Activated naive CD8-positive, alpha-beta T cell (primary cell): ENCODE measurements around the gene GAK.

ENCODE experiments used
- H3K27ac Mint-ChIP-seq: one replicate; pipeline ENCODE4 v1.8.0; 2021; ENCODE audit warnings: mixed read lengths
- H3K27me3 Mint-ChIP-seq: one replicate; pipeline ENCODE4 v1.8.0; 2021; ENCODE audit warnings: mixed read lengths
- H3K36me3 Mint-ChIP-seq: one replicate; pipeline ENCODE4 v1.8.0; 2021; ENCODE audit warnings: mixed read lengths
- H3K4me1 Mint-ChIP-seq: one replicate; pipeline ENCODE4 v1.8.0; 2021; ENCODE audit warnings: low read depth, mixed read lengths
- H3K4me3 Mint-ChIP-seq: one replicate; pipeline ENCODE4 v1.8.0; 2021; ENCODE audit warnings: mild to moderate bottlenecking, mixed read lengths
- H3K9me3 Mint-ChIP-seq: one replicate; pipeline ENCODE4 v1.8.0; 2021; ENCODE audit warnings: low read depth, mixed read lengths

The GAK gene

DNA sequence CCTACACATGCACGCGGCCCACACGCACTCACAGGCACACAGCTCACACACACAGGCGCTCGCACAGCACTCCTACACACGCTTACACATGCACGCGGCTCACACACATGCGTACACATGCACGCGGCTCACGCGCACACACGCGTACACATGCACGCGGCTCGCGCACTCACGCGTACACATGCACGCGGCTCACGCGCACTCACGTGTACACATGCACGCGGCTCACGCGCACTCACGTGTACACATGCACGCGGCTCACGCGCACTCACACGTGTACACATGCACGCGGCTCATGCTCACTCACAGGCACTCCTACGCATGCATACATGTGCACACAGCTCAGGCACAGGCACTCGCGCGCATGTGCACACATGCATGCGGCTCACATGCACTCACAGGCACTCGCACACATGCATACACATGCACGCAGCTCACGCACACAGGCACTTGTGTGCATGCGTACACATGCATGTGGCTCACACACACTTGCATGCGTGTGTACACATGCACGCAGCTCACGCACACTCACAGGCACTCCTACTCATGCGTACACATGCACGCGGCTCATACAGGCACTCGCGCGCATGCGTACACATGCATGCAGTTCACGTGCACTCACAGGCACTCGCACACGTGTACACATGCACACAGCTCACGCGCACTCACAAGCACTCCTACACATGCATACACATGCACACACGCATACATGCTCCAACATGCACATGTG lies 44.9 kb downstream of the GAK start:
- peaks cover 5% of the 10 kb centered on the region for H3K36me3 Mint-ChIP-seq
- no peak overlapping the region for H3K27ac Mint-ChIP-seq
- no peaks in the 10 kb centered on the region for H3K4me1 Mint-ChIP-seq
- H3K4me3 Mint-ChIP-seq: no peak overlapping the region
- H3K27me3 Mint-ChIP-seq: no peaks in the 10 kb centered on the region
- no peaks in the 10 kb centered on the region for H3K9me3 Mint-ChIP-seq

DNA sequence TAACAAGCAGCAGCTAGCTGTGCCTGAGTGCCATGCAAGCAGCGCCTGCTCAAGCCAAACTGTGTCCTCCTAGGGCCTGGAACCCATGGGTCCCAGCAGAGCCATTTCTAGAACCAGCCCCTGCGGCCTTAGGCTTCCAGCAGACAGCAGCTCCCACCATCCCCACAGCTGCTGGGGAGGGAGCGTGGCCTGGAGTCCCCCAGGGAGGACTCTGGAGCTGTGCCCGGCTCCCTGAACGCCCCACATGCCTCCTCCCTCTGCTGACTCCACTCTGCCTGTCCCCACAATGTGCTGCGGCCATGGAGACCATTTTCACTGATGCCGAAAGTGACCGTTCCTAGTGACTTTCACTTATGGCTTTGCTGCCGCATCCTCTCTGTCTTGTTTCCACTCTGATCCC lies 45.9 kb downstream of the GAK start:
- no peak overlapping the region for H3K27ac Mint-ChIP-seq

DNA sequence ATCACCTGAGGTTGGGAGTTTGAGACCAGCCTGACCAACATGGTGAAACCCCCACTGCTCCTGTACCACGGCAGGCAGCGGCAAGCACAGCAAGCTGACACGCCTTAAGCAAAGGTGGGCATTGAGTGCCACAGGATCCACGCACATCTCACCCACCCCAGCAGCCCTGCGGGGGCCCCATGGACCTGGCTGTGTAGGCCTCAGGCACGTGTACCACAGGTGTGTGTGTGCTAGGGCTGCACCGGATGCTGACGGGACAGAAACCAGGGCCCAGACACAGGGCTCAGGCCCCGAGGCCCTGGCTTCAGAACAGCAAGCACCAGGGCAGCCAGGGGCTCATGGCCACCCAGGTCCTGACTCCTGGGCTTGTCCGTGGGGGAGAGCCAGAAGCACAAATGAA lies 46.8 kb downstream of the GAK start:
- Mint-ChIP-seq H3K9me3 (no peaks in the 10 kb centered on the region), H3K27ac (no peak overlapping the region), H3K27me3 (no peaks in the 10 kb centered on the region), H3K4me1 (peaks cover 3% of the 10 kb centered on the region), H3K36me3 (peaks cover 5% of the 10 kb centered on the region), H3K4me3 (no peak overlapping the region)

More for the DNA sequence above, 45.9 kb downstream of the GAK start:
- Mint-ChIP-seq H3K4me3 (no peak overlapping the region), H3K27me3 (no peaks in the 10 kb centered on the region), H3K4me1 (no peaks in the 10 kb centered on the region), H3K9me3 (no peaks in the 10 kb centered on the region), H3K36me3 (peaks cover 5% of the 10 kb centered on the region)

DNA sequence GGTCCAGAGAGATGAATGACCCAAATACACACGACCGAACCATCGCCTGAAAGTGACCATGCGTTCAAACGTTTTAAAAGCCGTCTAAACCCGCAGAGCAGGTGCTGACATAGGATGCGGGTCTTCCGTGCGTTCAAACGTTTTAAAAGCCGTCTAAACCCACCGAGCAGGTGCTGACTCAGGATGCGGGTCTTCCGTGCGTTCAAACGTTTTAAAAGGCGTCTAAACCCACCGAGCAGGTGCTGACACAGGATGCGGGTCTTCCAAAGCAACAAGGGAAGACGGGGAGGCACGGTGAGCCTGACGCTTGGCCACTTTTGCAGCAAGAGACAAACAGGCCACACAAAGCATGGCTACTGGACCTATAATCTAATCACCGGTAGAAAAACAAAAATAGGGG lies 47.2 kb downstream of the GAK start:
- Mint-ChIP-seq H3K27ac (no peak overlapping the region), H3K27me3 (no peaks in the 10 kb centered on the region)

DNA sequence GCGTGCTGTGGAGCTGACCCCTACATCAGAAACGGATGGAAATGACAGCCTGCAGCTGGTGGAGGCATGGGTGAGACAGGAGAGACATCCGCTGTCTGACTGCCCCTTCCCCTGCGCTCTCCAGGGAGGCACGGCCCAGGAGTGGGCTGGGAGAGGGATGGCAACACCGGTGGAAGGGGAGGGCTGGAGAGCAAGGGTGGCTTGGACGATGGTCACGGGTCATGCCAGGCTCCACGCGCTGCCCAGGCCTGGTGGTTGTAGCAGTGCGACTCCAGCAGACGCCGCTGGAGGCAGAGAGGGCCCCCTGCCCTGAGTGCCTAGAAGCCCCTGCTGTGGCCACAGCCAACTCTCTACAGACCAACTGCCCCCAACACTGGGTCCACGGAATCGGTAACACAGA lies 47.9 kb downstream of the GAK start:
- no peaks in the 10 kb centered on the region for H3K9me3 Mint-ChIP-seq
- peaks cover 10% of the 10 kb centered on the region for H3K36me3 Mint-ChIP-seq
- peaks cover 13% of the 10 kb centered on the region for H3K4me1 Mint-ChIP-seq
- H3K27ac Mint-ChIP-seq: no peak overlapping the region
- H3K27me3 Mint-ChIP-seq: no peaks in the 10 kb centered on the region
- H3K4me3 Mint-ChIP-seq: no peak overlapping the region

More for the DNA sequence above, 47.2 kb downstream of the GAK start:
- H3K36me3 Mint-ChIP-seq: peaks cover 5% of the 10 kb centered on the region
- H3K4me1 Mint-ChIP-seq: peaks cover 7% of the 10 kb centered on the region
- H3K9me3 Mint-ChIP-seq: no peaks in the 10 kb centered on the region
- H3K4me3 Mint-ChIP-seq: no peak overlapping the region

DNA sequence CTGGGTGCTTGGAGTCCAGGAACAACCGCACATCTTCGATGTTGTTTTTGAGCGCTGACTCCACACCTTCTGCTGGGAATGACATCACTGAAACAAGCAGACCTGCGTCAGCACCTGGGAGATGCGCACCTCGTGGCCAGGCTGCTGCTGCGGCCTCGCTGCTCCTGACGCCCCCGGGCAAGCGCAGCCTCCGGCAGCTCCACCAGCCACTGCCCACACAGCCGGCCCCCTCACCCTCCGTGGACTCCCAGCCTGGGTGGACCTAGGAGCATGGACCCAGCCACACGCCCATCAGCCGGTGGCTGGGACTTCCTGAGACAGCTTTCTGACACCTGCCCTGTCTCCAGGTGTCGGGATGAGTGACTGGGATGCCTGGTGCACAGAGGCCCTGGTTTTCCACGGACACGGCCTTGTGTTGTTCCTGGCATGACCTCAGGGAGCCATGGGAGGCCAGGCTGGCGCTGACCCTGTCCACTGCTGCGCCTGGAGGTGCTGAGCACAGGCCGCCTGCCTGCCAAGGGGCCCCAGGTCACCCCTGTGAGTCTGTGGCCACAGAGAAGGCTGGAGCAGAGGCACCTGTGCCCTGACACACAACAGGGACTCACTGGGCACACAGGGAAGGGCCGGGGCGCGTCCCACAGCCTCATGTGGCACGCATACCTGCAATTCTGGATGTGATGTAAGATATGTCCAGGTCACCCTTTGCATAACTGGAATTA lies 48.6 kb downstream of the GAK start:
- Mint-ChIP-seq H3K4me1 (peaks cover 21% of the 10 kb centered on the region), H3K4me3 (no peak overlapping the region), H3K9me3 (no peaks in the 10 kb centered on the region), H3K36me3 (peaks cover 12% of the 10 kb centered on the region), H3K27me3 (no peaks in the 10 kb centered on the region), H3K27ac (no peak overlapping the region)

DNA sequence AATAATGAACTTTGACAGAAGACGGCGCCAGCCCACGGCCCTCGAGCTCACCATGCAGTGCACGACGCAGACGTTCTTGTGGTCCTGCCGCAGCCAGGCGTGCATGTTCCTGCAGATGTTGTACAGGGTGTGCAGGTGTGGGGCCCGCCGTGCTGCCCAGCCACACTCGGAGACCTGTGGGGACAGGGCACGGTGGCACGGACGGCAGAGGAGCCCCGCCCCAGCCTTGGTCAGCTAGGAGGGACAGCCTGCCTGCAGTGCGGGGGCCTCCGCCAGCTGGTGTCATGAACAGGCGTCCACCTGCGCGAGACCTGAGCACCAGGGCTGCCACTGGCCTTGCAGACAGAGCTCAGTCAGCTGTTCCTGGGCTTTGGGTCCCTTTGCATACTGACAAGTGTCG lies 49.5 kb downstream of the GAK start:
- Mint-ChIP-seq H3K9me3 (no peaks in the 10 kb centered on the region), H3K27ac (no peak overlapping the region), H3K27me3 (no peaks in the 10 kb centered on the region), H3K4me3 (no peak overlapping the region), H3K36me3 (peaks cover 12% of the 10 kb centered on the region), H3K4me1 (peaks cover 28% of the 10 kb centered on the region)

DNA sequence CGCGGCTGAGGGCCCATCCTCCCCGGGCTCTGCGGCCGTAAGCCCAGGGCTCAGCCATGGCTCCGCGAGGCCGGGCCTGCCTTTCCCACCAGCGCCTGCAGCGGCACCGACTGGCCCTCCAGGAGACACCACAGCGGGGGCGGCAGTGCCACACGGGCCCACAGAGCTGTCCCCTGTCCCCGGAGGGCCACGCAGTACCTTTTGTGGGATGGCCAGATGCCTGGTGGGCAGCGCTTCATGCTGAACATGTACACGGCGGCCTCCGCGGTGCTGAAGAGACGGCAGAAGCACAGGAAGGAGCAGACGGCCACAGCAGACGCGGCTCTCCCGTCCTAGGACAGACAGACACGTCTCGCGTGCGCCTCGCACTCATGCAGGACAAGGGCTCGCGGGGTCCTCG lies 50.4 kb downstream of the GAK start:
- H3K4me1 Mint-ChIP-seq: peaks cover 31% of the 10 kb centered on the region
- H3K36me3 Mint-ChIP-seq: peaks cover 10% of the 10 kb centered on the region
- no peak overlapping the region for H3K27ac Mint-ChIP-seq
- H3K4me3 Mint-ChIP-seq: no peak overlapping the region
- H3K9me3 Mint-ChIP-seq: no peaks in the 10 kb centered on the region
- H3K27me3 Mint-ChIP-seq: no peaks in the 10 kb centered on the region

DNA sequence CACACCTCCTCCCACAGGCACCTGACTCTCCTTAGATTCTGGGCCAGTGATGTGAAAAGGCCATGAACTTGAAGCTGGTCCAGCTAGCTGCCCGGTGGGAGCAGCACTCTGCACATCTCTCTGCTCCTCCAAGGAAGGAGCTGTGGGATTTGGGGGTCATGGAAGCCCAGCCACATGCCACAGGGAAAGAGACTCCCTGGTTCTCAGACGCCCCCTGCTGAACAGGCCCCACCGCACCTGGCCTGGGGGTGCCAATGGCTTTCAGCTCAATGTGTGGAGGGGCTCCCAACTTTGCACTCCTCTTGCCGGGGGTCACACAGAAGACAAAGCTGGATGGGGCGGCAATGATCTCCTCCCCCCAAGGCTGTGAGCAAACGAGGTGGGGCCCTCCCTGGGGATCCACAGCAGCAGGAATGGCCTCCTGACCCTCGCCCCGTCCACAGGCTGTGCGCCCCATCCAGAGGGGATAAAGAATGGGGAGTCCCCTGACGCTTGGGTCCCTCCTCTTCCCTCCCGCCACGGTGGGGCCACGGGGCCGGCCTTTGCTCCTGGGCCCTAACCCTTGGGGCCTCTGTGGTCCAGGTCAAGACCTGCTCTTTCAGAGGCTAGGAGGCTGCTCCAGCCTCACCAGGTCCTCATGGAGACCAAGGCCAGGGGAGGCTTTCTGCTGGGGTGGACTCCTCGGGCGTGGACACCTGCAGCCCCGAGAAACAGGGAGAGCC lies 51.3 kb downstream of the GAK start:
- Mint-ChIP-seq H3K4me3 (no peak overlapping the region), H3K27ac (peak overlapping the region; percentile 98), H3K27me3 (no peaks in the 10 kb centered on the region)

DNA sequence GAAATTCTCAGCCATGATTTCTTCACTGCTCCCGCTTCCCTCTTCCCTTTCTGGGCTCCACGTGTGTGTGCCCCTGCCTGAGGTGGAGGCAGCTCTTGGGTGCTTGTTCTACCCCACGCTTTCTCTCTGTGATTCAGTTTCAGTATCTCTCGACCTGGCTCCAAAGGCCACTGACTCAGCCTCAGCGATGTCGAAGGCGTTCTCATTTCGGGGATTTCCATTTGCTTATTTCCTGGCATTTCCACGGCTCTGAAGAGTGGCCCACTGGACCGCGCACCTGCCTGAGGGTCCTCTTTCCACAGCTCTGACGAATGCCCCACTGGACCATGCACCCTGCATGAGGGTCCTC lies 52.4 kb downstream of the GAK start:
- Mint-ChIP-seq H3K4me3 (peak overlapping the region; percentile 87), H3K4me1 (peaks cover 31% of the 10 kb centered on the region), H3K27ac (peak overlapping the region; percentile 98), H3K27me3 (no peaks in the 10 kb centered on the region), H3K36me3 (peaks cover 10% of the 10 kb centered on the region), H3K9me3 (no peaks in the 10 kb centered on the region)

More for the DNA sequence above, 51.3 kb downstream of the GAK start:
- Mint-ChIP-seq H3K9me3 (no peaks in the 10 kb centered on the region), H3K4me1 (peaks cover 31% of the 10 kb centered on the region), H3K36me3 (peaks cover 10% of the 10 kb centered on the region)

DNA sequence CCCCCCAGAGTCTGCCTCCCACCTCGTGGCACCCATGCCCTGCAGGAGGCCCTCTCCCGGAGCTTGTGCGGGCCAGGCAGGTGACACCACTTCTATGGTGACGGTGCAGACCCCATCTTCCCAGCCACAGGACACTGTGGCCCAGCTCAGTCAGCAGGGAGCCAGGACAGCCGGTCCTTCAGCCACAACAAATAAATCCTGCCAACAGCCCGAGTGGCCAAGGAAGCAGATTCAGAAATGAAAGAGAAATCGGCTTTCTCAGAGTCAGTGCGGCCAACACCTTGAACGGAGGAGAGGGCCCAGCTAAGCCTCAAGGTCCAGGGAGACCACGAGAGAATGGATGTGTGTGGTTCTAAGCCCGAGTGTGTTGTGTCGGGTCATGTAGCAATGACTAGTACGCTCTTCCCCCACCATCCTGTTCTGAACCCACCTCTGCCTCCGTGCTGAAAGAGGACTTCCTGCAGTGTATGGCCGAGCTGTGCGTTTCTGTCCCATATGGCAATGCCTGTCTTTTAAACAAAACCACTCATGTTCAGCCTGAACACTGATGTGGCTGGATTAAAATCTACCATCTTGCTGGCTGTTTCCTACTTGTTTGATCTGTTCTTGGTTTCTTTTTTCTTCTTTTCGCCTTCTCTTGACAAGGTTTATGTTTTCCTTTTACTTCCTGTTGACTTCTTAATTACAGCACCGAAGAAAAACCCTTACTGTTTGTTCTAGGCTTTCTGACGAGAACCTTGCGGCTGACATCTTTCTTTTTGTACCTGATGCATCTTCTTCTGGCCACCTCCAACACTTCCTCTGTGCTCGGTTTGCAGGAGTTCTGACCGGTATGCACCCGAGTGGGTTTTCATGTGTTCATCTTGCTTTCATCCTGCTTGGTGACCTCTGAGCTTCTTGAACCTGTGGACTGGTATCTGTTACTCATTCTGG lies 53.1 kb downstream of the GAK start:
- Mint-ChIP-seq H3K4me3 (peak overlapping the region; percentile 87), H3K27ac (peak overlapping the region; percentile 98), H3K4me1 (peaks cover 31% of the 10 kb centered on the region), H3K36me3 (peaks cover 14% of the 10 kb centered on the region), H3K9me3 (no peaks in the 10 kb centered on the region), H3K27me3 (no peaks in the 10 kb centered on the region)

DNA sequence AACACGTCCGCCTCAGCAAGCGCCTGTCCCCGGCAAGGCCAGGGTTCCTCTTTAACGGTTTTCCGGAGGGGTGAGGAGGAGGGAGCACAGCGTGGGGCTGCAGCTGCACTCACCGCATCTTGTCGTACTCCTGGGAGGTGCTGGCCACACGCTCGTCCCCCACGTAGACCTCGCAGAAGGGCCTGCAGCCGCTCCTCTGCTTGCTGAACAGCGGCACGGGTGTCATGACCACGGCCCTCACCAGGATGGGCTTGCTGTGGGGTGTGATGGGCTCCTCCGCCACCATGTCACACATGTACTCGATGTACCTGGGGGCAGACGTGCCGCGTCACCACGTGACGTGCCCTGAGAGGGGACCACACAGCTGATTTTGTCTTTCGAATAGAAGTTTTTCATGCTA lies 54.6 kb downstream of the GAK start:
- Mint-ChIP-seq H3K27ac (no peak overlapping the region), H3K4me3 (no peak overlapping the region), H3K9me3 (no peaks in the 10 kb centered on the region), H3K4me1 (peaks cover 31% of the 10 kb centered on the region), H3K27me3 (no peaks in the 10 kb centered on the region), H3K36me3 (peaks cover 15% of the 10 kb centered on the region)

DNA sequence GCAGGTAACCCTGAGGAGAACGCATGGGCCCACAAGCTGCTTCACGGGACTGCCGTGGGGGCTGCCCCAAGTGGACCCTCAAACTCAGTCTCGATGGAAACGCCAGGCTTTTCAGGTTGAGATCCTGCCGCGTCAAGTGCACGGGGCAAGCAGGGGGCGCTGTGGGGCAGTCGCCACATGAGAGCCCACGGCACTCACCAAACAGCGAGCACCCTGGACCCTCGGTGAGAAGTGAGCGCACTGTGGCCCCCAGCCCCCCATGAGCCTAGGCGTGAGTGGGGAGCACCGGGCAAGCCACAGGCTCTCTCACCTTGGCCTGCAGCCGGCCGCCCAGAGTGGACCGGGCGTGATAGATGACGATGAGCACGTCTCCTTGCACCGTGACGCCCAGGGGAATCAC lies 55.3 kb downstream of the GAK start:
- no peaks in the 10 kb centered on the region for H3K9me3 Mint-ChIP-seq
- peaks cover 15% of the 10 kb centered on the region for H3K36me3 Mint-ChIP-seq
- H3K27ac Mint-ChIP-seq: no peak overlapping the region
- no peak overlapping the region for H3K4me3 Mint-ChIP-seq
- no peaks in the 10 kb centered on the region for H3K27me3 Mint-ChIP-seq
- H3K4me1 Mint-ChIP-seq: peaks cover 31% of the 10 kb centered on the region

DNA sequence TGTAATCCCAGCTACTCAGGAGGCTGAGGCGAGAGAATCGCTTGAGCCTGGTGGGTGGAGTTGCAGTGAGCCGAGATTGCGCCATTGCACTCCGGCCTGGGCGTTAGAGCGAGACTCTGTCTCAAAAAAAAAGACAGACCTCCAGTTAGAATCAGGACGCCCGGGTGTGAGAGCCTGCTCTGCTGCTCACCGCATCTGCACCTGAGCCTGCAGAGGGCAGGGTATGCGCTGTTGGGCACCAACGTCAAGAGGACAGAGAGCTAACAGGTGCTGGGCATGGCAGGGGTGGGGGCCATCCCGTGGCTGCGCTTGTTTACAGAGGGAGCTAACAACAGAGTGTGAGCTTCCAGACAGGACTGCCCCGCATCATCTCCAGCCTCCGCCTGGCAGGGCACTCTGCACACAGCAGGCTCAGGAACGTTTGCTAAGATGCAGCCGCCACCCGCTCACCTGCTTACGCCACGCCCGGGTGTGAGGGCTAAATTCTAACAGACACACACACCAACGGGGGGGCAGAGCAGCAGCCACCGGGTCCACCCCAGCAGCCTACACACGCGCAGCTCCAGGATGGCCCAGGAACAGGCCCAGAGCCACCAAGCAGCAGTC lies 56.2 kb downstream of the GAK start:
- Mint-ChIP-seq H3K27ac (no peak overlapping the region), H3K4me3 (no peak overlapping the region), H3K9me3 (no peaks in the 10 kb centered on the region), H3K4me1 (peaks cover 31% of the 10 kb centered on the region), H3K27me3 (no peaks in the 10 kb centered on the region), H3K36me3 (peaks cover 15% of the 10 kb centered on the region)
